Caco-2 (cell line): ENCODE data around the gene UBE2V1. TPM values are rescaled to one million over a fixed set of nuclear protein-coding genes. Genes with fewer than 3 reads are reported as not detected.

Experiments used
- BruUV-seq: library from RNA; stranded (reverse); fragments of 400-500 nt; replicated peaks from 2 replicates; lab custom pipeline; 2021; lab: Mats Ljungman, UMichigan
- CTCF ChIA-PET: fragments of 300-600 bp; sonication (Branson Sonifier 250); formaldehyde crosslinking; loops from one replicate; lab custom pipeline; 2022; ENCODE audit warnings: antibody characterized with exemption; lab: Charles Lee
- POLR2A ChIA-PET: fragments of 300-600 bp; sonication (Branson Sonifier 250); formaldehyde crosslinking; loops from one replicate; lab custom pipeline; 2022; ENCODE audit warnings: antibody characterized with exemption; lab: Charles Lee
- DNase-seq, 2 experiments: peaks; one replicate each; pipeline versions ENCODE4 v3.0.0 to v3.0.0-alpha.2; 2020 to 2022
- H3K27me3 ChIP-seq: replicated peaks from 2 replicates; pipeline ENCODE4 v1.6.0; 2011; ENCODE audit warnings: low read length; ENCODE audit not compliant: control insufficient read depth, insufficient read depth
- H3K36me3 ChIP-seq: 2 replicates; pipeline ENCODE4 v1.5.1; 2011; ENCODE audit warnings: low read length; ENCODE audit not compliant: control insufficient read depth, insufficient read depth
- H3K4me1 ChIP-seq: fragments of 250-450 bp; sonication (Bioruptor Pico); 2 replicates; pipeline ENCODE4 v1.5.1; 2020; ENCODE audit warnings: mild to moderate bottlenecking
- H3K4me3 ChIP-seq: 2 replicates; pipeline ENCODE4 v1.5.1; 2011; ENCODE audit warnings: low read depth, mild to moderate bottlenecking, control low read depth, low read length
- H3K9me3 ChIP-seq: fragments of 250-450 bp; sonication (Bioruptor Pico); 2 replicates; pipeline ENCODE4 v1.5.1; 2020; ENCODE audit warnings: mild to moderate bottlenecking, moderate library complexity
- H3K27ac Mint-ChIP-seq: one replicate; pipeline ENCODE4 v1.8.0; 2022; ENCODE audit warnings: mixed read lengths; ENCODE audit not compliant: unreplicated experiment
- H3K27me3 Mint-ChIP-seq: one replicate; pipeline ENCODE4 v1.8.0; 2022; ENCODE audit warnings: mixed read lengths; ENCODE audit not compliant: insufficient read depth, unreplicated experiment
- H3K36me3 Mint-ChIP-seq: one replicate; pipeline ENCODE4 v1.8.0; 2022; ENCODE audit warnings: mild to moderate bottlenecking, mixed read lengths; ENCODE audit not compliant: insufficient read depth, unreplicated experiment
- H3K4me1 Mint-ChIP-seq: one replicate; pipeline ENCODE4 v1.8.0; 2022; ENCODE audit warnings: low read depth, mixed read lengths; ENCODE audit not compliant: unreplicated experiment
- H3K4me3 Mint-ChIP-seq: one replicate; pipeline ENCODE4 v1.8.0; 2022; ENCODE audit warnings: mild to moderate bottlenecking, moderate library complexity, mixed read lengths; ENCODE audit not compliant: unreplicated experiment
- H3K9me3 Mint-ChIP-seq: one replicate; pipeline ENCODE4 v1.8.0; 2022; ENCODE audit warnings: mixed read lengths; ENCODE audit not compliant: unreplicated experiment
- intact Hi-C: fragments of 100-400 bp; cut with micrococcal nuclease; formaldehyde crosslinking; loops from one replicate; pipeline ENCODE4 v1.10.0; 2022; ENCODE audit not compliant: unreplicated experiment
- total RNA-seq: library from RNA; stranded (reverse); gene quantifications from 2 replicates; pipeline ENCODE4 v1.2.3, GENCODE V29; 2022
- TF ChIP-seq, protein P1 (sequence below), 2 experiments: fragments of 200-600 bp in 1 of 2; IDR thresholded peaks; 1 replicate in 1 of 2; 2 replicates in 1 of 2; pipeline versions ENCODE4 v1.5.1 to v1.8.0; 2011 to 2022; ENCODE audit warnings: antibody characterized with exemption in 1 of 2, control low read depth in 1 of 2, inconsistent platforms in 1 of 2, low read depth in 1 of 2, low read length in 1 of 2, mild to moderate bottlenecking in 1 of 2, moderate library complexity in 1 of 2; ENCODE audit not compliant: insufficient read depth in 1 of 2, severe bottlenecking in 1 of 2, unreplicated experiment in 1 of 2

Gene UBE2V1
- total RNA-seq, 1 experiment from 2014 or later, result 485 TPM

DNA sequence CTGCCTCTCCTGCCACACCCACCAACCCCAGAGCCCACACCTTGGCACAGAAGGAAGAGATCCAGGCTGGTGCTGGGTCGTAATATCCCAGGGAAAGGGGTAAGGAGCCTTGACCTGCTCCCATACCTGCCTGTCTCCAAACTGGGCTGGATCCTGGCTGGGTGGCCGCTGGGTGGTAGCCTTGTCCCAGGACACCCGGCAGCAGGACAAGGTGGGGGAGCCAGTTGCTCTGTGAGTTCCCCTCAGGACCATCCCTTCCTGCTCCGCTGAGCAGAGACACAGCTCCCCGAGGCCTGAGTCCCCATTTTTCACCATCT lies 58.8 kb downstream of the UBE2V1 start:
- BruUV-seq, result no TSS peak
- Histone ChIP-seq H3K4me1 (peaks cover 6% of the 10 kb centered on the region; the same call in 1 of the 2 replicates), H3K4me3 (no peak overlapping the region), H3K36me3 (no peaks in the 10 kb centered on the region), H3K27me3 (no peaks in the 10 kb centered on the region), H3K9me3 (no peaks in the 10 kb centered on the region)
- DNase-seq, result no peak
- POLR2A ChIA-PET, result no interaction called here
- H3K27me3 Mint-ChIP-seq, result no peaks in the 10 kb centered on the region
- no peaks in the 10 kb centered on the region for H3K36me3 Mint-ChIP-seq
- CTCF ChIA-PET, result interaction anchor here (1.2 kb wide), 1 partner anchor 17 kb away, joined by 3 read pairs; no protein-coding TSS in a partner anchor
- H3K4me3 Mint-ChIP-seq, result no peak overlapping the region
- intact Hi-C loops, result no loop called here
- TF ChIP-seq, protein P1, sequence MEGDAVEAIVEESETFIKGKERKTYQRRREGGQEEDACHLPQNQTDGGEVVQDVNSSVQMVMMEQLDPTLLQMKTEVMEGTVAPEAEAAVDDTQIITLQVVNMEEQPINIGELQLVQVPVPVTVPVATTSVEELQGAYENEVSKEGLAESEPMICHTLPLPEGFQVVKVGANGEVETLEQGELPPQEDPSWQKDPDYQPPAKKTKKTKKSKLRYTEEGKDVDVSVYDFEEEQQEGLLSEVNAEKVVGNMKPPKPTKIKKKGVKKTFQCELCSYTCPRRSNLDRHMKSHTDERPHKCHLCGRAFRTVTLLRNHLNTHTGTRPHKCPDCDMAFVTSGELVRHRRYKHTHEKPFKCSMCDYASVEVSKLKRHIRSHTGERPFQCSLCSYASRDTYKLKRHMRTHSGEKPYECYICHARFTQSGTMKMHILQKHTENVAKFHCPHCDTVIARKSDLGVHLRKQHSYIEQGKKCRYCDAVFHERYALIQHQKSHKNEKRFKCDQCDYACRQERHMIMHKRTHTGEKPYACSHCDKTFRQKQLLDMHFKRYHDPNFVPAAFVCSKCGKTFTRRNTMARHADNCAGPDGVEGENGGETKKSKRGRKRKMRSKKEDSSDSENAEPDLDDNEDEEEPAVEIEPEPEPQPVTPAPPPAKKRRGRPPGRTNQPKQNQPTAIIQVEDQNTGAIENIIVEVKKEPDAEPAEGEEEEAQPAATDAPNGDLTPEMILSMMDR (IDR thresholded peaks at IDR 0.05; ENCODE audit: insufficient read depth in 1 of 2, low read depth in 1 of 2, low read length in 1 of 2, severe bottlenecking in 1 of 2, unreplicated experiment in 1 of 2), result no peak
- H3K9me3 Mint-ChIP-seq, result no peaks in the 10 kb centered on the region
- no peak overlapping the region for H3K27ac Mint-ChIP-seq
- H3K4me1 Mint-ChIP-seq, result peaks cover 14% of the 10 kb centered on the region

DNA sequence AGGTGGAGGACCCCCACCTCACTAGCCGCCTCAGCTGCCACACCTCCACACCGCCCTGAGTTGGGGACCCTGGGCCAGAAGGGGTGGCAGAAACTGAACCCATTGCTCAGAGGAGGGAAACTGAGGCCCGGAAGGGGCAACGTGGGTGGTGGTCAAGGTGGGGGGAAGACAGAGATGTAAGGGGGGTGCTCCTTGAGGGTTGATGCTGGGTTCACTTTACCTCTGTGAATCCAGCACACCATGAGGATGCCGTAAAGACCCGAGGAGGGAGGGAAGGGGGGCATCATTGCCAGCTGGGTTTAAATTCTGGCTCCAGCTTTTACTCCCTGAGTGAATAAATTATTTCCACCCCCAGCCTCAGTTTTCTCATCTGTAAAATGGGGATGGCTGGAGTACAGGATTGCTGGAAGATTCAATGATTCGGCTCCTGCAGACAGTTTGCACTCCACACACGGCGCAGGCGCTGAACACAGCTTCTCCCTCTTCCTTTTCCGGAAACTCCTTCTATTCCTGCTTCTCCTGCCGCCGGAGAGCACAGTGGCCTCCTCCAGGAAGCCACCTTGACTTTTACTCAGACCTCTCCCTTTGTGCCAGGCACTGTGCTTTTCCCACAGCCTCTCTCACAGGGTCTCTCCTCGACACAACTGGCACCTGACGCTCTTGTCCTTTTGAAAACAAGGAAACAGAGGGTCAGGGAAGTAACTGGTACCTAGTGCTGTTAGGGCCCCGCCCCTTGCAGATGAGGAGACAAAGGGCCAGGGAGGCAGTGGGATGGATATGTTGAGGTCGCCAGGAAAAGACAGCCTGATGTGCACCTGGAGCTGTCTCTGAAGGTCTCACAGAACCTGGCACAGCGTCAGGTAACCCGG lies 59.4 kb downstream of the UBE2V1 start:
- no peak for DNase-seq
- Histone ChIP-seq H3K36me3 (no peaks in the 10 kb centered on the region), H3K9me3 (no peaks in the 10 kb centered on the region), H3K4me3 (no peak overlapping the region), H3K4me1 (peaks cover 6% of the 10 kb centered on the region; the same call in 1 of the 2 replicates), H3K27me3 (no peaks in the 10 kb centered on the region)
- CTCF ChIA-PET, result interaction anchor here (1.2 kb wide), 1 partner anchor 18 kb away, joined by 3 read pairs; no protein-coding TSS in a partner anchor
- no TSS peak for BruUV-seq
- Mint-ChIP-seq H3K27ac (no peak overlapping the region), H3K9me3 (no peaks in the 10 kb centered on the region), H3K4me1 (peaks cover 14% of the 10 kb centered on the region), H3K27me3 (no peaks in the 10 kb centered on the region), H3K4me3 (no peak overlapping the region), H3K36me3 (no peaks in the 10 kb centered on the region)
- POLR2A ChIA-PET, result no interaction called here
- intact Hi-C loops, result no loop called here
- TF ChIP-seq, protein P1 (IDR thresholded peaks at IDR 0.05; ENCODE audit: insufficient read depth in 1 of 2, low read depth in 1 of 2, low read length in 1 of 2, severe bottlenecking in 1 of 2, unreplicated experiment in 1 of 2), result no peak

DNA sequence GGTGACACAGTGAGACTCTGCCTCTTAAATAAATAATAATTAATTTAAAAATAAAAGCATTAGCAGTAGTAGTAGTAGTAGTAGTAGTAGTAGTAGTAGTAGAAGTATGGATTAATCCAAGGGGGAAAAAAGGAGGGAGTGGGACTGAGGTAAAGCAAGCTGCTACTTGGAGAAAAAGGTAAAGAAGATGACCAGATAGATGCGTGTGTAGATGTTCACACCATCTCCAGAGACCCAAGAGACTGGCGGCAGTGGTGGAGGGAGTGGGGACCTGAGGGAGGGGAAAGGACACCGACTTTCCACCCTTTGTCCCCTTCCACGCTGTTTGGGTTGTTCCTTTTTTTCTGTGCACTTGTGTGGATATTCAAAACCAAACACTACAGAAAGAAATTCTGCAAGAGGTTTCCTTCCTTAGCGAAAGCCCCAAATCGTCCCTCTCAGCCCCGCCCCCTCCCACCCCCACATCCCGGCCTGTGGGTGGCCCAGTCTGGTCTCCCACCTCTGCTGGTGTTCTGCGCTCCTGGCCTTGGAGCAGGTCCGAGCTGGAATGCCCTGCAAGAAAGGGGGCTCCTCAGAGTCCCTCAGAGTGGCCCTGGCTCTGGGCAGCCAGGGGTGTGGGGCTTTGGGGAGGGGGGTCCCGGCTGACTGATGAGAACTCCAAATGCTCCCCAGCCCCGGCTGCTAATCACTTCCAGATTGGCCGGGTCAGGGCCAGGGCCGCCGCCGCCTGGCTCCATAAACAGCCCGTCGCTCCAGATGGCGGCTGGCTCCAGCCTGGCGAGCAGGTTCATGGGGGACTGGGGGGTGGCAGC lies 60.2 kb downstream of the UBE2V1 start:
- Mint-ChIP-seq H3K27me3 (no peaks in the 10 kb centered on the region), H3K27ac (no peak overlapping the region), H3K9me3 (no peaks in the 10 kb centered on the region), H3K4me1 (peaks cover 11% of the 10 kb centered on the region), H3K4me3 (no peak overlapping the region), H3K36me3 (no peaks in the 10 kb centered on the region)
- Histone ChIP-seq H3K4me3 (no peak overlapping the region), H3K27me3 (no peaks in the 10 kb centered on the region), H3K4me1 (peaks cover 6% of the 10 kb centered on the region; the same call in 1 of the 2 replicates), H3K36me3 (no peaks in the 10 kb centered on the region), H3K9me3 (no peaks in the 10 kb centered on the region)
- BruUV-seq, result no TSS peak
- no peak for DNase-seq
- TF ChIP-seq, protein P1 (IDR thresholded peaks at IDR 0.05; ENCODE audit: insufficient read depth in 1 of 2, low read depth in 1 of 2, low read length in 1 of 2, severe bottlenecking in 1 of 2, unreplicated experiment in 1 of 2), result no peak
- CTCF ChIA-PET, result interaction anchor here (0.6 to 1.0 kb wide), 3 partner anchors 17 to 74 kb away, joined by 3 to 5 read pairs (median 3); no protein-coding TSS in a partner anchor
- POLR2A ChIA-PET, result no interaction called here
- intact Hi-C loops, result no loop called here
